Uterus (tissue), 2 donors: Measurements from ENCODE around the gene THBS2.

Experiments used
- POLR2A ChIP-seq, 2 donors: fragments of 450-650 bp; IDR thresholded peaks; one replicate each; pipeline ENCODE4 v1.6.1; 2016; ENCODE audit warnings: antibody characterized with exemption in 2 of 2, mild to moderate bottlenecking in 1 of 2, moderate library complexity in 1 of 2
- TF ChIP-seq, protein P1 (sequence below), 4 experiments: fragments of 200-600 bp in 2 of 4; fragments of 450-650 bp in 2 of 4; sonication (generic) in 2 of 4; IDR thresholded peaks; one replicate each; pipeline ENCODE4 v1.5.1; 2016 to 2019; ENCODE audit warnings: antibody characterized with exemption in 4 of 4, mild to moderate bottlenecking in 2 of 4, moderate library complexity in 1 of 4

DNA sequence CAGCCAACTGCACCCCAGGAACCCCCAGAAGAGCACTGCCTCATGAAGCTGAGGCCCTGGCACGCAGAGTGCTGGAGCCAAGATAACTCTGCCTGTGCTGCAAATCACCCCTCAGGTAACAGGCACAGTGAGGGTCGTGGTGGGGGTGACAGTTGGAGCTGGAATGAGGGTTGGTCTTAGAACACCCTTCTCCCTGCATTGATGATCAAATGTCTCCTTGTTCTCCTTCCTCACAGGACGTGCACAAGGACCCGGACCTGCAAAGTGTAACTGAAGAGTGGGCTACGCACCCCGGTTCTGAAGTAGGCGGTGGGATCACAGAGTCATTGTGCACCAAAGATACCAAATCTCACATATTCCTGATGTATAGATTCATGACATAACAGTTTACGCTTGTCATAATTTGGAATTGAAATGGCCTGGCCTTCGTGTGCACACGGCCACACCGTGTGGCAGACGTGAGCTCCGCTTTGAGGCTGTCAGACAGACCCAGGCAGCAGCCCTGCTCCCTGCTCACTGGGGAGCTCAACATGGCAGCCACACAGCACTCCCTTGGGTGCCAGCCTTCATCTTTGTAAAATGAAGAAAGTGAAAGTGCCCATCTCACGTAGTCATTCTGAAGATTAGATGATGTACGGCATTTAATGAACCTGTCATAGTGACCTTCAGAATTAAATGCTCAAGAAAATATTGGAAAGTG is 8.8 kb downstream of the THBS2 start:
- TF ChIP-seq, protein P1, sequence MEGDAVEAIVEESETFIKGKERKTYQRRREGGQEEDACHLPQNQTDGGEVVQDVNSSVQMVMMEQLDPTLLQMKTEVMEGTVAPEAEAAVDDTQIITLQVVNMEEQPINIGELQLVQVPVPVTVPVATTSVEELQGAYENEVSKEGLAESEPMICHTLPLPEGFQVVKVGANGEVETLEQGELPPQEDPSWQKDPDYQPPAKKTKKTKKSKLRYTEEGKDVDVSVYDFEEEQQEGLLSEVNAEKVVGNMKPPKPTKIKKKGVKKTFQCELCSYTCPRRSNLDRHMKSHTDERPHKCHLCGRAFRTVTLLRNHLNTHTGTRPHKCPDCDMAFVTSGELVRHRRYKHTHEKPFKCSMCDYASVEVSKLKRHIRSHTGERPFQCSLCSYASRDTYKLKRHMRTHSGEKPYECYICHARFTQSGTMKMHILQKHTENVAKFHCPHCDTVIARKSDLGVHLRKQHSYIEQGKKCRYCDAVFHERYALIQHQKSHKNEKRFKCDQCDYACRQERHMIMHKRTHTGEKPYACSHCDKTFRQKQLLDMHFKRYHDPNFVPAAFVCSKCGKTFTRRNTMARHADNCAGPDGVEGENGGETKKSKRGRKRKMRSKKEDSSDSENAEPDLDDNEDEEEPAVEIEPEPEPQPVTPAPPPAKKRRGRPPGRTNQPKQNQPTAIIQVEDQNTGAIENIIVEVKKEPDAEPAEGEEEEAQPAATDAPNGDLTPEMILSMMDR (IDR thresholded peaks at IDR 0.05), result no peak
- TF ChIP-seq POLR2A (IDR thresholded peaks at IDR 0.05), result no peak
